Neutrophil (primary cell): ENCODE results near the gene COPZ2.

Source experiments
- H3K27ac ChIP-seq: fragments of 200-600 bp; sonication (generic); 2 replicates; pipeline ENCODE4 v1.5.1; 2016; ENCODE audit warnings: mild to moderate bottlenecking, moderate library complexity
- H3K27me3 ChIP-seq: fragments of 200-600 bp; sonication (generic); 2 replicates; pipeline ENCODE4 v1.6.0; 2016; ENCODE audit warnings: mild to moderate bottlenecking
- H3K36me3 ChIP-seq: fragments of 200-600 bp; sonication (generic); 2 replicates; pipeline ENCODE4 v1.5.1; 2017
- H3K4me1 ChIP-seq, 2 experiments: fragments of 200-600 bp in 1 of 2; sonication (generic) in 1 of 2; 1 replicate in 1 of 2; 2 replicates in 1 of 2; pipeline versions ENCODE4 v1.5.1 to v1.6.1; 2013 to 2016; ENCODE audit warnings: low read depth in 1 of 2, low read length in 1 of 2, mild to moderate bottlenecking in 1 of 2, moderate library complexity in 1 of 2; ENCODE audit not compliant: control insufficient read depth in 1 of 2, insufficient read depth in 1 of 2
- H3K4me3 ChIP-seq, 2 experiments: fragments of 200-600 bp in 1 of 2; sonication (generic) in 1 of 2; 1 replicate in 1 of 2; 2 replicates in 1 of 2; pipeline ENCODE4 v1.5.1; 2013 to 2016; ENCODE audit warnings: low read depth in 1 of 2, low read length in 1 of 2, mild to moderate bottlenecking in 1 of 2, moderate library complexity in 1 of 2
- H3K9me3 ChIP-seq: fragments of 200-600 bp; sonication (generic); 2 replicates; pipeline ENCODE4 v1.5.1; 2016
- CTCF ChIP-seq: fragments of 200-600 bp; sonication (generic); IDR thresholded peaks from 2 replicates; pipeline ENCODE4 v1.5.1; 2016; ENCODE audit warnings: antibody characterized with exemption

The COPZ2 gene

GRCh38 chr17:47998044-47998443 is 39.6 kb downstream of the COPZ2 start:
- H3K4me1 ChIP-seq, result peaks cover 12 to 14% of the 10 kb centered on the region in 2 experiments
- H3K27ac ChIP-seq, result no peak overlapping the region
- H3K4me3 ChIP-seq, result no peak overlapping the region
- H3K27me3 ChIP-seq, result peaks cover 5% of the 10 kb centered on the region
- no peaks in the 10 kb centered on the region for H3K36me3 ChIP-seq
- no peaks in the 10 kb centered on the region for H3K9me3 ChIP-seq
- TF ChIP-seq CTCF, result no peak

GRCh38 chr17:47997586-47997985 is 40.0 kb downstream of the COPZ2 start:
- TF ChIP-seq CTCF, result no peak
- no peak overlapping the region for H3K4me3 ChIP-seq
- H3K4me1 ChIP-seq, result peaks cover 7 to 9% of the 10 kb centered on the region in 2 experiments
- peaks cover 5% of the 10 kb centered on the region for H3K27me3 ChIP-seq
- no peak overlapping the region for H3K27ac ChIP-seq
- no peaks in the 10 kb centered on the region for H3K36me3 ChIP-seq
- no peaks in the 10 kb centered on the region for H3K9me3 ChIP-seq

GRCh38 chr17:47996201-47996600 is 41.4 kb downstream of the COPZ2 start:
- peaks cover 5% of the 10 kb centered on the region for H3K27me3 ChIP-seq
- TF ChIP-seq CTCF, result no peak
- H3K9me3 ChIP-seq, result no peaks in the 10 kb centered on the region
- H3K4me1 ChIP-seq, result no peaks in the 10 kb centered on the region
- no peaks in the 10 kb centered on the region for H3K36me3 ChIP-seq
- no peak overlapping the region for H3K27ac ChIP-seq
- no peak overlapping the region for H3K4me3 ChIP-seq

- Histone ChIP-seq H3K9me3 (no peaks in the 10 kb centered on the region), H3K36me3 (no peaks in the 10 kb centered on the region), H3K27ac (no peak overlapping the region), H3K4me1 (no peaks in the 10 kb centered on the region), H3K27me3 (peaks cover 5% of the 10 kb centered on the region), H3K4me3 (no peak overlapping the region)
- TF ChIP-seq CTCF, result no peak
These were observed 42.2 kb downstream of the COPZ2 start for GRCh38 chr17:47995241-47995935.

- Histone ChIP-seq H3K9me3 (no peaks in the 10 kb centered on the region), H3K27me3 (peaks cover 8% of the 10 kb centered on the region), H3K4me1 (no peaks in the 10 kb centered on the region), H3K4me3 (no peak overlapping the region), H3K27ac (no peak overlapping the region), H3K36me3 (no peaks in the 10 kb centered on the region)
- TF ChIP-seq CTCF, result no peak
These were observed 42.9 kb downstream of the COPZ2 start for GRCh38 chr17:47994724-47995123.
